Stimulated activated CD4-positive, alpha-beta T cell treated with anti-CD3 and anti-CD28 coated beads, Interleukin-12 subunit alpha, Interleukin-12 subunit beta, amount 100 ng/mL, for 48 hours (primary cell): ENCODE data around the gene CERT1.
"Not testable (repeated sequence)": the region's sequence is repeated elsewhere in the genome, so short reads cannot be mapped to it uniquely, and the experiment has no call there.

Experiments
- DNase-seq, 3 donors: peaks; one replicate each; pipeline ENCODE4 v3.0.0-alpha.2; 2020; ENCODE audit warnings: low read depth in 2 of 3, low spot score in 1 of 3

The CERT1 gene

DNA sequence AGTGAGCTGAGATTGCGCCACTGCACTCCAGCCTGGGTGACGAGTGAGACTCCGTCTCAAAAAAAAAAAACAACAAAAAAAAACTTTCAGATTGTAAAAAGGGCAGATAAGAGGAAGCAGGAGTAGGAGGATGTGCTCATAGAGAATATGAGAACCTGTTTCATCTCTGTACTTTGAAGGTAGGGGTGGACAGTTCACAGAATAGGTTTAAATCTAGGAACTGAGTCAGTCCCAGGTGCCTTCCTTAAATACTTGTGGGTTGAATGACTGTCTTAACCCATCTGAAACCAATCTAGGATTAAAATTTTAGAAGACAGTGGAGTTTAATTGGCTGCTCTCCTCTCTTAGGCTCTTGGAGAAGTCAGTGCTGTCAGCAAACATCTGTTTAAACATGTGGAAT lies 12.6 kb upstream of the CERT1 start:
- DNase-seq = no peak

DNA sequence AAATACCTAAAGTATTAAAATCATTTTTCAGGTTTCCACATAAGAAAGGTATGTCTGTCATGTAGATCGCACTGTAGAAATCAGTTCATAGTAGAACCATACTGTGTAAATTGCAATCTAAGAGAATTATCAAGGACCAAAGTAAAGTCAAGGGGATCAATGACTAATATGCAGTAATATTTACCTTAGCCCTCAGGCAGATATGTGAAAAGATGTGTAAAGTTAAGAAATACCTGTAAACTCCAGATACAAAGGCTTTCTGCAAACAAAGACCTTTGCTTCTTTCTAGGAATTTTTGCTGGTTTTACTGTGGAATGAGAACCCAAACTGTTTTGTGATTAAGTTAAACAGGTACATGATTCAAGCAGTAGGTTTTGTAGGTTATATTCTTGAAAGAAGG lies 11.8 kb upstream of the CERT1 start:
- no peak for DNase-seq

DNA sequence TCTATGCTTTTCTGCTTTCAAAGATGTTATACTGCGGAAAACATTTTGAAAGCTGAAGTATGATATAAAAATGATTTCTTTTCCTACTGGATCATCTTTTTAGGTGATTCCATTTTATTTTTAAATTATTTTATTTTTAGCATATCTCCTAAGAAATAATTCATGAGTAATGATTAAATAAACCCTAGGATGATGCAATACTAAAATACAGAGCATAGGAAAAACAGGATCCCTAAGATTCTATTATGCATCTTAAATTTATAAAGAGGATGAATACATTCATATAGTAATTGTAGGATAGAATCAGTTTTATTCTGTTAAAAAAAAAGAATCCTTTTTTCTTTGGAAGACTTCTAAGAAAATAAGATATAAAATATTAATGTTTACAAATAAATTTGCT lies 11.1 kb upstream of the CERT1 start:
- DNase-seq = no peak

DNA sequence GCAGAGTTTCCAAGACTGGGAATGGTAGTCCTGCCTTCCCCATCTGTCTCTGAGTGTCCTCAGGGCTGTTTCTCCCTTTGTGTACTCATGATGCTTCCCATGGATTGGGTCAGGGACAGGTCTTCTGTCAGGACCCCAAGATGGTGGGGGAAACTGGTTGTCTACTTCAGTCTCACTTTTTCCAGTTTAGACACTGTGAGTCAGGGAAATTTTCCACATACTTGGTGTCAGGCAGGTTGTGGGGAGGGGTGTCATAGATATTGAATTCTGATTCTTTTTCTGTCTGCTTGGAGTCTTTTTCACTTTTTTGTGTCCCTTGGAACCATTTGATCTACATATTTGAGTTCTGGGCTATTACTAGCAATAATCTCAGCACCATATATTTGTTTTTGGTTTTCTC lies 10.6 kb upstream of the CERT1 start:
- DNase-seq = no peak

DNA sequence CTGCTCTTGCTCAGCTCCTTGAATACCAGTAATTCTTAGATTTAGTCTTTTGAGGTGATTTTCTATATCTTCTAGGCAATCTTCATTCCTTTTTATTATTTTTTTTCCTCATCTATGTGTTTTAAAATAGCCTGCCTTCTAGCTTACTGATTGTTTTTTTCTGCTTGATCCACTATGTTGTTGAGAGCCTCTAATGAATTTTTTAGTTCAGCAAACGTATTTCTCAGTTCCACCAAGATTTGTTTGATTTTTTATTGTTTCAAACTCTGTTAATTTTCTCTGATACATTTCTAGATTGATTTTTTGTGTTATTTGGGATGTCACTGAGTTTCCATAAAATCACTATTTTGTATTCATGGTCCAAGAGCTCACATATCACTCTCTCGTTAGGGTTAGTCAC lies 9.8 kb upstream of the CERT1 start:
- DNase-seq = no peak

DNA sequence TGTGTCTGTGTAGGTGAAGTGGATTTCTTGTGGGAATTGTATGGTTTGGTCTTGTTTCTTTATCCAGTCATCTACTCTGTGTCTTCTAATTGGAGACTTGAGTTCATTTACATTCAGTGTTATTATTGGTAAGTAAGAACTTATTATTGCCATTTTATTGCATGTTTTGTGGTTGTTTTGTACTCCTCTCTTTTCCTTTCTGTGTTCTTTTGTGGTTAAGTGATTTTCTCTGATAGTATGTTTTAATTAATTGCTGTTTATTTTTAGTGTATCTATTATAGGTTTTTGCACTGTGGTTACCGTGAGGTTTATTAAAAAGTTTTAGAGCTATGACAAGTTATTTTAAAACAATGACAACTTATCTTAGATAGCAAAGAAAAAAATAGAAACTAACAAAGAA lies 8.3 kb upstream of the CERT1 start:
- DNase-seq = no peak

DNA sequence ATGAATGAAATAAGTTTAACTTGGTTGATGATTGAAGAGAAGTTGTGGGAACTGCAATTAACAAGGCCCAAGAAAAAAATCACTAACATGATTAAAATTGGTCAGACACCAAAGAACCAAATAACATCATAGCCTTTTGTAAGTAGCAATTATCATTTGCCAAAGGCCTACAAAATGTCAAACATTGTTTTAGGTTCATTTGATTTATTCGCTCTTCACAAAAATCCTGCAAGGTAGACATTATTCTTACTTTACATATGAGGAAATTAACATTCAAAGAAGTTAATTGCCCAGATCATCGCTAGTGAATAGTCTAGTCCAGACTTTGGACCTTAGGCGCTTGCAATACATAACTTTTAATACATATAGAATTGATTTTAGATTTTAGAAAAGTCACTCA lies 2.9 kb upstream of the CERT1 start:
- no peak for DNase-seq

DNA sequence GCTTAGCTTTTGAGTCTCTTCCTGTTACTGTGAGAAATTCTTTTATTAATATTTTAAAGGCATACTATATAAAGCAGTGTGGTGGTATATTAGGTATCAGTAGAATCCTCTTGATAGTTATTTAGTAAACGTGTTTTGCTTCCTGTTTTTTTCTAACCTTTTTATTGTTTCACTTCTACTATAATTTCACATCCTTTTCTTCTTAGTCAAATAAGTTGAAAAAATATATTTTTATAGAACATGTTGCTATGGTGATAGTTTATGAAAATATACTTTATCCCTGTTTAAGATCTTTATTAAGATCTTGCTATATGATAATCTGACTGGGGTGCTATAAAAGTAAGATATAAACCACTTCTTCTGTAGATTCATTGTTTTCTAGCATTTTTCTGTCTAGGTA lies 2.4 kb upstream of the CERT1 start:
- DNase-seq = no peak

DNA sequence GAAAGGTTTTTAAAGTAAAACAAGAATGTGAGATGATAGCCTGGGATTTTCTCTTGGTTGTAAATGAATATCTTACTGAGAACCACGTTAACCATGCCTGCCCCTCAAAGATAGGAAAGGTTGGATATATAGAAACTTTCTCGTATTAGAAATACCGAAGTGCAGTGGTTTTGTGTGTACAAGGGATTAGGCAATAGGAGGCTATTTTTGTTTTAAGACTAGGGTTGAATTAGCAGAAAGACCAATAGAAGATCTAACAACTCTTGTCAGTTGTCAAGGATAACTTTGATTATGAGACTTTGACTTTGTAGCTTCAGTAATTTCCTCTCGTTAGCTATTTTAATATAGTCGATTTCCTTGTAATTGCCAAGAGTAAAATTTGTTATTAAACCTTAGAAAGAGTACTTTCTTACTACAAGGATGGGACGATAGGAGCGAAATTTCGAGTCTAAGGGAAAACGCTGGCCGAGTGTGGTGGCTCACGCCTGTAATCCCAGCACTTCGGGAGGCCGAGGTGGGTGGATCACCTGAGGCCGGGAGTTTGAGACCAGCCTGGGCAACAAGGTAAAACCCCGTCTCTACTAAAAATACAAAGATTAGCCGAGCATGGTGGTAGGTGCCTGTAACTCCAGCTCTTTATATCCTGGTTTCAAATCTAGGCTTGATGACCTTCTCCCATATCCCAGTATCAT lies 1.1 kb upstream of the CERT1 start:
- DNase-seq = no peak

DNA sequence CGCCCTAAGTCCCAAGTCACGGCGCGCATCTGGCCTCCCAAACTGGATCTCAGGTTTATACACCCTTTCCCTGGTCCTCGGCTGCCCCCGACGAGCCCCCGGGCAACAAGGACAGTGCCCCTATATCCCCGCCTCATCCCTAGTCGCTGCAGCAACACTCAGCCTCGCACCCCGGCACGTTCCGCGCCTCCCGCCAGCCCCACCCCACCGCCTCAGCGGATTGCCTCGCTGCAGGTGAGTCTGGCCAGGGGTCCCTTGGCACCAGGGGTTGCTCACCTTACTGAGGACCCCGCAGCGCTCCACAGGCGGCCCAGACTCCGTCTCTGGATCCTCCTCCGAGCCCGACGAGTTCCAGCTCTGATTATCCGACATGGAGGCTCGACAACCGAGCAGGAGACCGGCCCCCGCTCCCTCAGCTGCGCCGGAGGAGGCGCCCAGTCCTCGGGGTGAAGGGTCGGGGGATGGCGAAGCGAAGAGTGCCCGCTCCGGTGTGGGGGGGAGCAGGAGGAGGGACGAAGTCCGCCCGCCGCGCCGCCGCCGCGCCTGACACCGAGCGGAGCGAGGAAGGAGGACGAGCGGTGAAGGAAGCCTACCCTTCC lies 494 bp downstream of the CERT1 start:
- peak in 2 of 3 donors; percentile 7 to 21 for DNase-seq

DNA sequence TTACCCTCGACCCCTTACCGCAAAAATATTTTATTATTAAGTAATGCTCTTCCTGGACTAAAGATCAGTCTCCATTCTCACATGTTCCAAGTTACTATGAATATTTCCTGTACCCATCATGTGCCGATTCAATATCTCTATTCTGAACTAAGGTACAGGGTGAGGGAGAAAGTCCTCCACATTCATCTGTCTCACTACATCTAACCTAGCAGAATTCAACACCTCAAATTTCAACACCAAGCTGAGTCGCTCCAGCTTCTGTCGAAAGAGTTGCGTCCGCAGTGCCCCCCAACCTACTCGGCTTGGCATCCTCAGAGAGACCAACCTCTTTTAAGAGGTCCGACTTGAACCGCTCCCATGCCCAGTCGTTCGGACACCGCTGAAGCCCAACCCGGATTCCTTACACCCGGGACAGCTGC lies 1.0 kb downstream of the CERT1 start:
- no peak for DNase-seq

DNA sequence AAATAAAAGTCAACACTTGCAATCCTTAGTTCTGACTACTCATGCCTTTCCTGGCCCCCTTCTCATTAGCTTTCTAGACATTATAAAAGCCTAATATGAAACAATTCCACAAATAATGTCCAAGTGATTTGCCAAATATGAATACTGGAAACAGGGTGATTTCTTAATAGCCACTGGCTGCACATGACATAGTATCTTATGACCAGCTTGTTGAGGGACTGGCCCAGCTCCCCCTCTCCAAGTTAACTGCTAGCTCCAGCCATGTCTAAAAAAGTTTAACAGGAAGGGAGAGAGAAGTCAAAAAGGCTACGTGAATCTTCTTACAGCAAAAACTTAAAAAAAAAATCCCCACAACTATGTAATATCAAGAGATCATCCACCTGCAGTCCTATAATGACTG lies 1.5 kb downstream of the CERT1 start:
- DNase-seq = no peak

DNA sequence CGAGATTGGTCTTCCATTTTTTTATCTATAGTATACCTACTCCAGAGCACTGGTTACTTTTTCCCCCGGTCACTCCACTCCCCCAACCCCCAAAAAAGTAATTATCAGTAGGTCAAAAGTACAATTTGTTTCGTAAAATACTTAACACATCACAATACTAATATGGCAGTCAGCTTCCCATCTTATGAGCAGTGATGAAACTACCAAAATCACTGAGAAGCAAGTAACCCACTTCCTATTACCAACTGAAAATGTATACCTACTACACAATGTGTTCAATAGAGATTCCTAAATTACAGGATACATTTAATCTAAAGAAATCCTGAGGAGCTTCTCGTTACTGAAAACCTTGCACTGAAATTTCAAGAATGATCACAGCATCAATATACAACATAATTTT lies 1.9 kb downstream of the CERT1 start:
- no peak for DNase-seq

DNA sequence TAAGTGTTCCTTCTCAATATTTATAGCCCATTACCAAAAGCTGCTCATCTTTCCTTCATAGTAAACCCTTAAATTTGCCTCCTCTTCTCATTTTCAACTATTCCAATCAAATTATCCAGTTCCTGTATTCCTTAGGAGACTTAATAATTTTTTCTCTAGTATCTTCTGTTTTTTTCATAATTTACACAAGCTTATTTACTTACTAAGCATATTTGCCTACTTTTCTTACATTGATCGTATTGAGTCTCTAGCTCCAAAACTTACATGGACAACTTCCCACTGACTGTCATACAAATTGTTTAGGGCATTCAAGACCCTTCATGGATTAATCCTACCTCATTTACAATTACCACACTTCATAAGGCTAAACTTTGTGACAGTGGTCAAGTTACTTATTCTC lies 3.6 kb downstream of the CERT1 start:
- DNase-seq = no peak

DNA sequence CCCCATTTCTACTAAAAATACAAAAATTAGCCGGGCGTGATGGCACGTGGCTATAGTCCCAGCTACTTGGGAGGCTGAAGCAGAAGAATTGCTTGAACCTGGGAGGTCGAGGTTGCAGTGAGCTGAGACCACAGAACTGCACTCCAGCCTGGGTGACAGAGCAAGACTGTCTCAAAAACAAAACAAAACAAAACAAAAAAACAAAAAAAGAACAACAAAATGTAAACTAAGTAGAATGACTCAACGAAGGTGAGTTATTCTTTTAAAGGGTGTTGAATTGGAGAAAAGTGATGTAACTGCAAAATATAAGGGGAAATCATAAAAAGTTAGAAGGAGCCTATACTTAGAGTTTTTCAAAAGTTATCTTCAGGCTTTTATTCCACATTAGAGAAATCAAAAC lies 6.3 kb downstream of the CERT1 start:
- not testable (repeated sequence) for DNase-seq

DNA sequence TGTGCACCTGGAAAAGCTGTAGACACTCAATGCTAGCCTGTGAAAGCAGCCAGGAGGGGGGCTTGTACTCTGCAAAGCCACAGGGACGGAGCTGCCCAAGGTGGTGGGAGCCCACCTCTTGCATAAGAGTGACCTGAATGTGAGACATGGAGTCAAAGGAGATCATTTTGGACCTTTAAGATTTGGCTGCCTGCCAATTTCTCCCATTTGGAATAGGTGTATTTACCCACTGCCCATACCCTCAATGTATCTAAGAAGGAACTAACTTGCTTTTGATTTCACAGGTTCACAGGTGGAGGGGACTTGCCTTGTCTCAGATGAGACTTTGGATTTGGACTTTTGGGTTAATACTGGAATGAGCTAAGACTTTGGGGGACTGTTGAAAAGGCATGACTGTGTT lies 12.6 kb downstream of the CERT1 start:
- not testable (repeated sequence) for DNase-seq

DNA sequence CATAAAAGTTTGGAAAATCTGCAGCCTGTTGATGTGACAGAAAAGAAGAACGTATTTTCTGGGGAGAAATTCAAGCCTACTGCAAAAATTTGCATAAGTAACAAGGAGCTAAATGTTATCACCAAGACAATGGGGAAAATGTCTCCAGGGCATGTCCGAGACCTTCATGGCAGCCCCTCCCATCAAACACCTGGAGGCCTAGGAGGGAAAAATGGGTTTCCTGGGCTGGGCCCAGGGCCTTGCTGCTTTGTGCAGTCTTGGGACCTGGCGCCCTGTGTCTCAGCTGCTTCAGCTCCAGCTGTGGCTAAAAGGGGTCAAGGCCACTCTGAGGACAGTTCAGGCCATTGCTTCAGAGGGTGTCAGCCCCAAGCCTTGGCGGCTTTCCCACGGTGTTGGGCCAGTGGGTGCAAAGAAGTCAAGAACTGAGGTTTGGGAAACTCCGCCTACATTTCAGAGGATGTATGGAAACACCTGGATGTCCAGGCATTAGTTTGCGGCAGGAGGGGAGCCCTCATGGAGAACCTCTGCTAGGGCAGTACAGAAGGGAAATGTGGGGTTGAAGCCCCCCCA lies 13.1 kb downstream of the CERT1 start:
- no peak for DNase-seq

DNA sequence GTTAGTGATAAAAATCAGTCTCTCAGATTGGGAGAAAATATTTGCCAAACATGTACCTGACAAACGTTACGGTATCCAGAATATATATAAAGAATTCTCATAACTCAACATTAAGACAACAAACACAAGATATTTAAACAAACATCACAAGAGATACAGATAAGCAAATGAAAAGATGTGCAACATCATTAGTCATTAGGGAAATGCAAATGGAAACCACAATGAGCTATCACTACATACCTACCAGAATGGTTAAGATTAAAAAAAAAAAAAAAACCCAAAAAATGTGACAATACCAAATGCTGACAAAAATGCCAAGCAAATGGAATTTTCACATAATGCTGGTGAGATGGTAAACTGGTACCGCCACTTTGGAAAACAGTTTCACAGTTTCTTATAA lies 15.4 kb downstream of the CERT1 start:
- DNase-seq = no peak

DNA sequence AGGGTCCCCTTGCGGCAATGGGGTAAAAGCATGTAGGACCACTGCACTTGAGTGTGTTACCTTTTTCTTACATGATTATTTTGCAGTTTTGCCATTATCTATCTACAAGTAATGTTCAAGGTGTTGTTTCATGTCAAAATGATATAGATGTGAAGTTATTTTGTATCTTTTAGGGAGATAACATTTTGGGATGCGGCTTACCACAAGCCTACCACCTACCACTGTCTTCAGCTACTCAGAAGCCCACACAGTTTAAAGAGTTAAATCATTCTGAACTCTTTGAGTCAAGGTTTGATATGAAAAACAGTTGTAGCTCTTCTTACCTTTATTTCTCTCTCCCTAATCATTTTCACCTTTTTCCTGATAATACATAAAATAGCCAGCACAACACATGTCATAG lies 19.8 kb downstream of the CERT1 start:
- no peak for DNase-seq

DNA sequence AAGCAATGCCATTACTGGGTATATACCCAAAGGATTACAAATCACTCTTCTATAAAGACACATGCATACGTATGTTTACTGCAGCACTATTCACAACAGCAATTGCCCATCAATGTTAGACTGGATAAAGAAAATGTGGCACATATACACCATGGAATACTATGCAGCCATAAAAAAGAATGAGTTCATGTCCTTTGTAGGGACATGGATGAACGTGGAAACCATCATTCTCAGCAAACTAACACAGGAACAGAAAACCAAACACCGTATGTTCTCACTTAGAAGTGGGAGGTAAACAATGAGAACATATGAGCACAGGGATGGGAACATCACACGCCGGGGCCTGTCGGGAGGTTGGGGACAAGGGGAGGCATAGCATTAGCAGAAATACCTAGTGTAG lies 21.6 kb downstream of the CERT1 start:
- DNase-seq = not testable (repeated sequence)

DNA sequence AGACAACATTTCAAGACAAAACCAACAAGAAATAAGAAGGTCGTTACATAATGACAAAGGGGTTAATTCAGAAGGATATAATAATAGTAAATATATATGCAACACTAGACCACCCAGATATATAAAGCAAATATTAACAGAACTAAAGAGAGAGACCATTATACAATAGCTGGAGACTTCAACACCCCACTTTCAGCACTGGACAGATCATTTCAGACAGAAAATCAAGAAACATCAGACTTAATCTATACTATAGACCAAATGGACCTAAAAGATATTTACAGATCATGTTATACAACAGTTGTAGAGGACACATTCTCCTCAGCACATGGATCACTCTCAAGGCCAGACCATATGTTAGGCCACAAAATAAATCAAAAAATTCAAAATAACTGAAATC lies 26.8 kb downstream of the CERT1 start:
- no peak for DNase-seq

DNA sequence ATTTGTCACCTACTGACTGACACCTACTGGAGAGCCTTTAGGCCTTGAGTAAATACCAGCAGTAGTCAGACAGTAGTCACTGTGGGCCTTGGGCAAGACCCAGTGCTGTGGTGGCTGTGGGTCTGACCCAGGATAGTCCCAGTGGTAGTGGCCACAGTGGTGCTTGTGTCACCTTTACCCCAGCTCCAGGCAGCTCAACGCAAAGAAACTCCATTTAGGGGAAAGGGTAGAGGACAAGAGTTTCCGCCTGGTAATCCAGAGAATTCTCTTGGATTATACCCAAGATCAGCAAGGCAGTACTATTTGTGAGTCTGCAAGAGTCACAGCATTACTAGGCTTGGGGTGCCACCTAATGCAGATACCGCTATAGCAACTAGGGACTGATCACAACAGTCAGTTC lies 28.9 kb downstream of the CERT1 start:
- no peak for DNase-seq

DNA sequence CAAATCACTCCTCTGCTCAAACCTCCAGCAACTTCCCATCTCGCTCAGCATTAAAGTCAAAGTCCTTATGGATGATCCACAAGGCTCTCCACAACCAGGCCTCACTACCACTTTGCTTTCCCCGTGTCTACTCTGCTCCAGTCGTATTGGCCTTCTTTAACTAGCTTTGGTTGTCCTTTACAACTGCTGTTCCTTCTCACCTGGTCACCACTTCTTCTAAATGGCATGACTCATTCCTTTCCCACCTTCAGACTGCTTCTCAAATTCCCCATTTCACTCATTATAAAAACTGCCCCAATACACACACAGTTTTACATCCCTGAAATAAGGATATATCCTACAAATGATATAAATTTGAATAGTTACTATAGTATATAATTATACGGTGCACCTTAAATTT lies 30.4 kb downstream of the CERT1 start:
- no peak for DNase-seq
